22Rv1 (cell line): Measurements from ENCODE around the gene NRCAM.

Experiments used
- CTCF ChIP-seq: fragments of 450-650 bp; IDR thresholded peaks from 2 replicates; pipeline ENCODE4 v1.5.1; 2017; ENCODE audit warnings: mild to moderate bottlenecking
- ZFX ChIP-seq: fragments of 450-650 bp; IDR thresholded peaks from 2 replicates; pipeline ENCODE4 v1.6.1; 2017; ENCODE audit warnings: antibody characterized with exemption, borderline replicate concordance

GRCh38 chr7:108484137-108484536, 27.9 kb upstream of the NRCAM start:
- TF ChIP-seq CTCF, result no peak
- TF ChIP-seq ZFX, result no peak
